GM12873 (cell line): ENCODE measurements around the gene ACAP1.

Experiments
- TF ChIP-seq, protein P1 (sequence below): IDR thresholded peaks from 2 replicates; pipeline ENCODE4 v1.5.1; 2012; ENCODE audit warnings: low read depth, mild to moderate bottlenecking, moderate library complexity, low read length, control low read depth; ENCODE audit not compliant: insufficient read depth; ENCODE audit errors: missing control alignments

ACAP1 gene

DNA sequence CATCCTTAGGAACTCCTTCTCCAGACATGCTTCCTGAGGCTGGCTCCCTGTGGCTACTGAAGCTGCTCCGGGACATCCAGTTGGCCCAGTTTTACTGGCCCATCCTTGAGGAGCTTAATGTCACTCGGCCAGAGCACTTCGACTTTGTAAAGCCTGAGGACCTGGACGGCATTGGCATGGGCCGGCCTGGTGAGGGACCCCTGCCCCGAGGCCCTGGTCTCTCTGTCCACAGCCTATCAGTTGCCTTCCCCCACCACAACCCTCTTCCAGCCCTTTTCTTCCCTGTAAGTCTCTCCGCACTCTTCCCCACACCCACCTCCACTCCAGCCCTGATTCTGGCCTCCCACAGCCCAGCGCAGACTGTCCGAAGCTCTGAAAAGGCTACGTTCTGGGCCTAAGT lies 46.6 kb downstream of the ACAP1 start:
- TF ChIP-seq, protein P1, sequence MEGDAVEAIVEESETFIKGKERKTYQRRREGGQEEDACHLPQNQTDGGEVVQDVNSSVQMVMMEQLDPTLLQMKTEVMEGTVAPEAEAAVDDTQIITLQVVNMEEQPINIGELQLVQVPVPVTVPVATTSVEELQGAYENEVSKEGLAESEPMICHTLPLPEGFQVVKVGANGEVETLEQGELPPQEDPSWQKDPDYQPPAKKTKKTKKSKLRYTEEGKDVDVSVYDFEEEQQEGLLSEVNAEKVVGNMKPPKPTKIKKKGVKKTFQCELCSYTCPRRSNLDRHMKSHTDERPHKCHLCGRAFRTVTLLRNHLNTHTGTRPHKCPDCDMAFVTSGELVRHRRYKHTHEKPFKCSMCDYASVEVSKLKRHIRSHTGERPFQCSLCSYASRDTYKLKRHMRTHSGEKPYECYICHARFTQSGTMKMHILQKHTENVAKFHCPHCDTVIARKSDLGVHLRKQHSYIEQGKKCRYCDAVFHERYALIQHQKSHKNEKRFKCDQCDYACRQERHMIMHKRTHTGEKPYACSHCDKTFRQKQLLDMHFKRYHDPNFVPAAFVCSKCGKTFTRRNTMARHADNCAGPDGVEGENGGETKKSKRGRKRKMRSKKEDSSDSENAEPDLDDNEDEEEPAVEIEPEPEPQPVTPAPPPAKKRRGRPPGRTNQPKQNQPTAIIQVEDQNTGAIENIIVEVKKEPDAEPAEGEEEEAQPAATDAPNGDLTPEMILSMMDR: no peak

DNA sequence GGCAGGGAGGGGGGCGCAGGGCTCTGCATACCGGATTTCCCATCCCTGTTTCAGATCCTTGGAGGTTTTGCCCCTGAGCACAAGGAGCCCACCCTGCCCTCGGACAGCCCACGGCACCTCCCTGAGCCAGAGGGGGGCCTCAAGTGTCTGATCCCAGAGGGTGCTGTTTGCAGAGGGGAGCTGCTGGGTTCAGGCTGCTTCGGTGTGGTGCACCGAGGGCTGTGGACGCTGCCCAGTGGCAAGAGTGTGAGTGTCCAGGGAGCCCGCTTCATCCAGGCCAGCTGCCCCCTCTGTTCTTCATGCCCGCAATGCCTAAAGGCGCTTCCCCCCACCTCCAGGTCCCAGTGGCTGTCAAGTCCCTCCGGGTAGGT lies 47.0 kb downstream of the ACAP1 start:
- TF ChIP-seq, protein P1: no peak

DNA sequence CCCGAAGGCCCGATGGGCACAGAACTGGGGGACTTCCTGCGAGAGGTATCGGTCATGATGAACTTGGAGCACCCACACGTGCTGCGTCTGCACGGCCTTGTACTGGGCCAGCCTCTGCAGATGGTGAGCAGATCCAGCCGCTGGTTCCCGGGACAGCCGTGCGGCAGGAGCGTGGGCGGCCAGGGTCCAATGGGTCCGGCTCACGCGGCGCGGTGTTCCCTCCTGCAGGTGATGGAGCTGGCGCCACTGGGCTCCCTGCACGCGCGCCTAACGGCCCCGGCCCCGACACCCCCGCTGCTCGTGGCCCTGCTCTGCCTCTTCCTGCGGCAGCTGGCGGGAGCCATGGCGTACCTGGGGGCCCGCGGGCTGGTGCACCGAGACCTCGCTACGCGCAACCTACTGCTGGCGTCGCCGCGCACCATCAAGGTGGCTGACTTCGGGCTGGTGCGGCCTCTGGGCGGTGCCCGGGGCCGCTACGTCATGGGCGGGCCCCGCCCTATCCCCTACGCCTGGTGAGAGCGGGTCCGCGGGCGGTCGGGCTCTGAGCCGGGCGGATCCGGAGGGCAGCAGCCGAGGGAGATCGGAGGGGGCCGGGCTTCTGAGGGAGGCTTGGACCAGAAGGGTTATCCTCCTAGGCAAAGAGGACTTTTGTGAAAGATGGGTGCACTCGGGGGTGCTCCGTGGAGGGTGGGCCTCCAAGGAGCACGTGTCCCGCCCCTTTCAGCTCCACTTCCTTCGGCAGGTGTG lies 47.6 kb downstream of the ACAP1 start:
- TF ChIP-seq, protein P1: no peak

DNA sequence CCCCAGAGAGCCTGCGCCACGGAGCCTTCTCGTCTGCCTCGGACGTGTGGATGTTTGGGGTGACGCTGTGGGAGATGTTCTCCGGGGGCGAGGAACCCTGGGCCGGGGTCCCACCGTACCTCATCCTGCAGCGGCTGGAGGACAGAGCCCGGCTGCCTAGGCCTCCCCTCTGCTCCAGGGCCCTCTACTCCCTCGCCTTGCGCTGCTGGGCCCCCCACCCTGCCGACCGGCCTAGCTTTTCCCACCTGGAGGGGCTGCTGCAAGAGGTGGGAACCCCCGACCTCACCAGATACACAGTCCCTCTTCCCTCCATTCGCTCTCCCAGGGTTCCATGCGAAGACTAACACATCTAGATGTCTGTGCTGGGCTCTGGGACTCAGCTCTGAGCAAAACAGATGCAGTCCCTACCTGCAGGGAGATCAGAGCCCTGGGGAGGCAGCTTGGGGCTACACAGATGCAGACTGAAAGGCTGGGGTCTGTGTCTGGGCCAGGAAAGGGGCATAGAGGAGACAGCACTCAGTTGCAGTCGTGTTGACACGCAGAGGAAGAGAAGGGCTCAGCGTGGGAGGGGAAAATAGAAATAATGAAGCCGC lies 48.3 kb downstream of the ACAP1 start:
- TF ChIP-seq, protein P1: no peak

DNA sequence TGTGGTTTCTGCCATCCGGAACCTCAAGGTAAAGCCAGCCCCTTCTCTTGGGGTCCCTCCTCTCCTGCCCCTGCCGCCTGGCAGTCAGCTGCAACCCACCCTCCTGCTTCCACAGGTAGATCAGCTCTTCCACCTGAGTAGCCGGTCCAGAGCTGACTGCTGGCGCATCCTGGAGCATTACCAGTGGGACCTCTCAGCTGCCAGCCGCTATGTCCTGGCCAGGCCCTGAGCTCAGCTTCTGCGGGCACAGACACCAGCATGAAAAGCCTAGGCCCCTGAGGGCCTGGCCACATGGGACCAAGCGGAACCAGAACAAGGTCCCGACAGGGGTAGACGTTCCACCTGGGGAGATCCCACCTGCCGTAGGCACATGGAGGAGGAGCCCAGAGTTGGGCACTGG lies 52.5 kb downstream of the ACAP1 start:
- TF ChIP-seq, protein P1: no peak

DNA sequence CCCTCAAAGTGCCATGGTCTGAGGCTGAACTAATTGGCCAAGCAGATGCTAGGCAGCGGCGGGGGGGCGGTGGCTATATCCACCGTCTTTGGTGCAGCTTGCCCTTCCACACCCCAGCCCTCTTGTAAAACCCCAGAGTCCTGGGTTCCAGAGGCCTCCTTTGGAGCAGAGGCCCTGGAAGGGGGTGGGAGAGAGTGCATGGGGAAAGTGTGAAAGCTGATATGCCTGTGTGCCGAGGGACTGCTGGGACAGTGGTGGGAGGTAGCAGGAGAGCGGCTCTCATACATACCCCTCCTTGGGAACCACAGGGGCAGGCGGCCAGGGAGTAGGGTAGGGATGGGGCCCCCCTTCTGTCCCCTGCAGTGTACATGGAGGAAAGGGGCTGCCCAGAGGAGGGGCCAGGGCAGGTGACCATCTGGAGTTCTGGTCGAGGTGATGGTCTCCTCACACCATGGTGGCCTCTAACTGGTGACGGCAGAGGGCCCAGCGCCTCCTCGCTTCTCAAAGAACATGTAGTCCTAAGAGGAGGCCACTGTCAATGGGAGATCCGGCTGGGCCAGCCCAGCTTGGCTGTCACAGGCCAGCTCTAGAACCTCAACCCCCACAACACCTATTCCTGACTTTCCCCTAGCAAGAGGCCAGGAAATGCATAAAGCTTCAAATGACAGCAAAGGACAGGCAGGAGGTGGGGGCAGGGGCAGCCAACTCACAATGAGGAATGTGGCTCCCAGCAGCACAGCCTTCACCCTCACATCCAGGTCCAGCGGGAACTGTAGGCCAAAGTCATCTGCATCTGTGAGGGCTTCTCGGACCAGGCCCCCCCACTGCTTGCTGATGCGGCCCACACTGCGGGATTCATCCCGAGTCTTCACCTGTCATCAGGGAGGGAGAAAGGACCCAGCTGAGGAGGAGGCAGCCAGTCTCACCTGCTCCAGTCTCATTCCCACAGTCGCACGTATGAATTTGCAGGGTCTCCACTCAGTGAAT lies 53.9 kb downstream of the ACAP1 start:
- TF ChIP-seq, protein P1: no peak

DNA sequence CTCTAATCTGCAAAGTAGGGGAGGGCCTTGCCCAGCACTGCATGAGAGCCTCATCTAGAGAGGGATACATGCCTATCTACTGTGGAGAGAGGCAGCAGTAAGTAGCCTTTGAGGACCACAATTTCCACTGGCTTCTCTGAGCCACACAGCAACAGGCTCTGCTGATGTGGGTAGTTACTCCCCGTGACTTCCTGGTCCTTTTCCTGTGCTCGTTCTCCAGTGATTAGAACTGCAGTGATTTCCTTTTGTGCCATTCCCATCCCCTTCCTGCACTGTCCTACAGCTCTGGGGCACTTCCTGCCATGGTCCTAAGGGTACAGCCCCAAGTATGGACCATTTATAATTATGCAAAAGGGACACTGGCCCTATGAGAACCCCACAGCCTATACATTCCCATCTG lies 55.0 kb downstream of the ACAP1 start:
- TF ChIP-seq, protein P1: no peak
